GM03348 (cell line): ENCODE data around the gene S100A8.
"Not testable (repeated sequence)": the region's sequence is repeated elsewhere in the genome, so short reads cannot be mapped to it uniquely, and the experiment has no call there.

Experiments used
- DNase-seq: peaks from one replicate; pipeline ENCODE4 v3.0.0; 2012; ENCODE audit warnings: low spot score

Gene S100A8

DNA sequence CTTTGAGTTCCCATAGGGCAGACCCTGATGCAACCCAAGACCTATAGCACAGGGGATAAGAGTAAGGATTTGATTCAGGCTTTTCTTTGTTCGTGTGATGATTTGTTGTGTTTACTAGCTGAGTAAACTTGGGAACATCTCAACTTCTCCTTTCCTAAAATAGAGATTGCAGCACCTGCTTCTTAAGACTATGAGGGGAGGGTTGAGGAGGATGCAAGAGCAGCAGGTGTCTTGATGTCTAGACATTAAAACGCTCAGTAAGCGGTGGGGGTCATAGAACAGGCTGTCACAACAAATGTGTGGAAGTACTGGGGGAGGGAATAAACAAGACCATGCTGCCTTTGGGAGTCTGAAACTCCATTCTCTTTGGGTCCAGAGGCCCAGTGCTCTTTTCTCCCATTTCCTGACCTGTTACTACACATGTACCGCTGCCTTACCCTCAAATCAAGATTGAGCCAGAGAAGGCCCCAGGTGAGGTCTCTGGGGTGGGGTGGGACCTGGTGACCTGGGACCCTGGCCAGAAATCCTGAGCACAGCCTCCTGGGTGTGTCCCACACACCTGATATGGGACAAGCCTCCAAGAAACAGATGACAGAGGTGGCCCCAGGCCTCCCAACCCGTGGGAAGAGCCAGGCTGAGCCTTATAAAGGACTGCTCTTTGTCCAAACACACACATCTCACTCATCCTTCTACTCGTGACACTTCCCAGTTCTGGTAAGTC, 25.1 kb upstream of the S100A8 start, which contains the start of gene S100A7A:
Gene S100A7A (plus strand): TSS at position 671 of the 721 bp plus-strand sequence. CDS start 1,563 bp downstream, outside the sequence.
- DNase-seq: no peak

- DNase-seq: not testable (repeated sequence)
Measured at GRCh38 chr1:153413961-153414360, 23.1 kb upstream of the S100A8 start.

GRCh38 chr1:153407274-153407673, 16.4 kb upstream of the S100A8 start:
- not testable (repeated sequence) for DNase-seq

DNA sequence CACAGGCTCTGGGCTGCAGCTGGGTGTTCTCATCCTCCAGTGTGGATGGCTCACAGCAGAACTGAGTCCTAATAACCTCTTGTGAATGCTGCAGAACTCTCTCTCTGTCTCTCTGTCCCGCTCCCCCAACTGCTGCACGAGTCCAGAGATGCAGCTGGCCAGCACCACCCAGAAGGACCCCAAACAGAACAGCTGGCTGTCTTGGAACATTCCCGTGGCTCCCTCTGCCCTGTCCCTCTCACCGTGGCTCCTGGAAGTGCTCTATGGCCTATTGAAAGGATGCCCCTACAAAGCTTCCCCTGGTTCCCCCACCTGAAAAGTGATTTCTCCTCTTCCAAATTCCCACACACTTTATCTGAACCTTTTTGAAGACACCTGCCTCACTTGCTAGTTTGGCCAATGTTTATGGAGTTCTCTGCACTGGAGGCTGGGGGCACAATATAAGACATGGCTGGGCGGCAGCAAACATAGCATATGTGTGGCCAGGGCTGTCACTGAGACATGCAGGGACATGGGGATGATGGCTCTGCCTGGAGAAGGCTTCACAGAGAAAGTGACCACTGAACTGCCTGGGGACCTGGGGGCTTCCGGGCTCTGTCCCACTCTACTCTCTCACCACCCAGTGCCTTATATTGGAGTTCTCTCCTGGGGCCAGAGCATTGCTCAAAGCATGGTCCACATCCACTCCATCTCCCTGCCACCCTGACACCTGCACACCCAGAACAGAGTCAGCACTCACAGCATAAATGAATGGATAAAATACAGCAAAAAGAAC, 15.1 kb upstream of the S100A8 start:
- DNase-seq: not testable (repeated sequence)

GRCh38 chr1:153404768-153405167, 13.9 kb upstream of the S100A8 start:
- DNase-seq: no peak

GRCh38 chr1:153404086-153404635, 13.3 kb upstream of the S100A8 start:
- no peak for DNase-seq

- no peak for DNase-seq
Measured at GRCh38 chr1:153403421-153404085, 12.7 kb upstream of the S100A8 start.

DNA sequence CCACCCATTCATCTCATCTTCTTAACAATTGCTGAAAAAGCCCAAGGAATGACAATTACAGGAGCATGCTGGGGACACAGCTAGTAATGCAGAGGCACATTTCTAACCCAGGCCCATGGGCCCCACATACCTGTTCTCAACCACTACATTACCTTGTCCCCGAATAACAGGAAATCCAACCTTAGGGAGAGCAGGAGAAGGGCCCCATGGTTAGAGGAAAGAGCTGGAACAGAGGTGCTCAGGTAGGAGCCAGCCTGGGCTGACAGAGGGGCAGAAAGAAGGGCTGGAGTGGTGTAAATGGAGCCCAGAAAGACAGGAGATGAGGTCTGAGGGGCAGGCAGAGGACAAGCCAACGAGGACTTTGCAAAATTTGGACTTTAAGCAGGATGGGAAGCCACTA, 11.4 kb upstream of the S100A8 start:
- no peak for DNase-seq

- no peak for DNase-seq
Measured at GRCh38 chr1:153401461-153401860, 10.6 kb upstream of the S100A8 start.

GRCh38 chr1:153400244-153400643, 9.4 kb upstream of the S100A8 start:
- no peak for DNase-seq

DNA sequence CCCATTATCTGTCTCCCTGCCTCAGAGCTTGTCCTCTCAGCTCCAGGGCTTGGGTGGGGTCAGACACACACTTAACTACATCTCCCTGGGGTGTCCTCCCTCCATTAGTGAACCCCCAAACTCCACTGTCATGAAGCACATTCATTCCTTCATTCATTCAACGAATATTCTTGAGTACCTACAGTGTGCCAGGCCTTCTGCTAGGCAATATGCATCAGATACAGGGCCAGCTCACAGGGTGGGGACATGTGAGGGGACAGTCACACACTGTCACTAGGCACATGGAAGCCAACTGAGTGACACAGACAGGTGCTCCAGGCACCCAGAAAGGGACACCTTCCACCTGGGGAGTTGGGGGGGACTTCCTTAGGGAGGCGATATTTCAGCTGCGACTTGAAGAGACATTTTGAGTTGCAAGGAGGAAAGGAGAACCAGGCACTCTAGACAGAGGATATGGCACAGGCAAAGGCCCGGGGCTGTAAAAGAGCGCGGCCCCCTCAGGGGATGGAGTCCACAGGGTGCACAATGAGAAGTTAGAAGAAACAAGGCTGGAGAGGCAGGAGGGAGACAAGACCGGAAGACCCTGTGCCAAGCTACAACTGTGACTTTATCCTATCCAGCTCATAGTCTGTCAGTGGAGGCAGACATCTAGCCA, 8.7 kb upstream of the S100A8 start:
- DNase-seq: no peak

DNA sequence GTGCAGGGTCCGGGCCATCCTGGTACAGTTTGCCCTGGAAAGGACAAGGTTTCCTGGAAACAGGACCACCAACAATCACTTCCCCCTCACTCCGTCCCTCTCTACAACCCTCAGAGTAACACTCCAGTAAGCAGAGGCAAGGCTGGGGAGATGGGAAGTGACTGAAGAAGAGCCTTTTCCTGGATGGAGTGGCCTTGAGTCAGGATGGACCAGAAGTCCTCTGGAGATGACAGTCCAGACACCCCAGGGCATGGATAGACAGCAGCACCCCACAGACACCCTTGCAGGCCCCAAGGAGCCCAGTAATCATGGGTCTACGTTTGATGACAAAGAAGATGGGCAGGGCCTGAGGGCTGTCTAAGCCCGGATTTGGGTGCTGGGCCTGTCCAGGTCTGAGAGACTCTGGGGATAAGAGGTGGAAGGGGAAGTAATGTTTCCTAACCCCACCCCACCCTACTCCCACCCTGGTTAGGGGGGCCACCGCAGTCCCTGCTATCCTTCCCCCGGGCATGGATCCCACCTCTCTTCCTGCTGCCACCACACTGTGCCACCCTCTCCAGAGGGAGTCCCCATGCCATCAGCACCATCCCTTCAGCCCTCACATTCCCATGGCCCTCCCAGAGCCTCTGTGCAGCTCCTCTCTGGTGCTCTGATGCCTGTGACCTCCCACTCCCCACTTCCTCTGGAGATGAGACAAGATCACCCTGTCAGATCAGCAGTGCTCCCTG, 7.2 kb upstream of the S100A8 start:
- DNase-seq: no peak

- no peak for DNase-seq
Measured at GRCh38 chr1:153397051-153397923, 6.4 kb upstream of the S100A8 start.

DNA sequence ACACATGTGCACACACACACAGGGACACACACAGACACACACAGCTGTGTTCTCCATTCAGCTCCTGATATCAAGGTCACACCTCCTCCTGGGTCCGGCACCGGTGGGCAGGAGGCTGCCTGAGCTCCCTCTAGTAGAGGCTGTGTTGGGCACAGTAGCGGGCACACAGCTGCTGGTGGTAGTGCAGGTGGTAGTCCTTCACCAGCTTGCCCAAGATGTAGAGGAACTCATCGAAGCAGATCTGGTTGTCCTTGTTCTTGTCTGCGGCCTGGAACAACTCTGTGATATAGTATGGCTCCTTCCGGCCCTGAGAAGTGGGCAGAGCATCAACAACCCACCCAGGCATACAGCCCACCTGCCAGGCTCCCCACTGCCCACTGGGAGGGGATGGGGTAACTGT, 5.6 kb upstream of the S100A8 start:
- no peak for DNase-seq

- DNase-seq: no peak
Measured at GRCh38 chr1:153395776-153396175, 4.9 kb upstream of the S100A8 start.

GRCh38 chr1:153395136-153395685, 4.3 kb upstream of the S100A8 start:
- no peak for DNase-seq

DNA sequence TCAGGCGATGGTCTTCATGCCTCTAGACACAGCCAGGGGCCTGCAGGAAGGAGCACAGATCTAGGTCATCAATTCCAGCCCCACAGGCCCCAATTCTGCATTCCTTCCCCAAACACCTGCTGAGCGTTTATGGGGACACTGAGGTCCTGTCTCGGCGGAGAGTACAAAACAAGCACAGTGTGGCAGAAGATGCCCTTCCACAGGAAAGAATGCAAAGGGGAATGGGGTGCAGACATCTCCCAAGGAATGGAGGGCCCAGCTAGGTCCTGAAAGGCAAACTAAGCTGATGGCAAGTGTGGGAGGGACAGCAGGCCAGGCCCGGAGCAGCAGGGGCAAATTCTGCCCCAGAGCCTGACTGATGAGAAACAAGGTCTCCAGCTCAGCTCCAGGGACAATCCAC, 3.5 kb upstream of the S100A8 start:
- DNase-seq: no peak

- DNase-seq: no peak
Measured at GRCh38 chr1:153393926-153394325, 3.1 kb upstream of the S100A8 start.

DNA sequence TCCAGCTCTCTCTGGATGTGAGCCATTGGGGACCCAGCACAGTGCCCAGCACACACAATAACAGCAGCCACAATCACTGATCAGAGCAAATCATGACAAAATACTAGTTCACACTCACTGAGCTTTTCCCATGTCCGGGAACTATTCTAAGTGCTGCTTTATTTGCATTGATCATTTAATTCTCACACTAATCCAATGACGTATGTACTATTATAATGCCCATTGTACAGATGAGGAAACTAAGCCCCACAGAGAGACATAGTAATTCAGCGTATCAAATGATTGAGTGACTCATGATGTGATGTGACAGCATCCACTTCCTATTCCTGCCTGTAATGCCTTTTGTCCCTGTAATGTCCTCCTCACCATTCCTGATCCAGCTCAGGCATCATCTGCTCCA, 1.9 kb upstream of the S100A8 start:
- DNase-seq: no peak

- no peak for DNase-seq
Measured at GRCh38 chr1:153392258-153392657, 1.4 kb upstream of the S100A8 start.
